ENCODE data around the gene ARHGAP22.

Gene ARHGAP22

GRCh38 chr10:48592346-48592745 is 12.5 kb downstream of the ARHGAP22 start:
- in situ Hi-C loops (cut with MboI; ENCODE audit: low sequenced_read_pairs) = no loop called here

GRCh38 chr10:48590945-48591344 is 13.9 kb downstream of the ARHGAP22 start:
- in situ Hi-C loops (cut with MboI; ENCODE audit: low sequenced_read_pairs) = no loop called here

- in situ Hi-C loops (cut with MboI; ENCODE audit: low sequenced_read_pairs) = no loop called here
These were observed 15.6 kb downstream of the ARHGAP22 start for GRCh38 chr10:48589266-48589665.

- in situ Hi-C loops (cut with MboI; ENCODE audit: low sequenced_read_pairs) = no loop called here
These were observed 17.1 kb downstream of the ARHGAP22 start for GRCh38 chr10:48587819-48588218.

- in situ Hi-C loops (cut with MboI; ENCODE audit: low sequenced_read_pairs) = no loop called here
These were observed 17.8 kb downstream of the ARHGAP22 start for GRCh38 chr10:48587101-48587500.

- in situ Hi-C loops (cut with MboI; ENCODE audit: low sequenced_read_pairs) = no loop called here
These were observed 21.9 kb downstream of the ARHGAP22 start for GRCh38 chr10:48582970-48583369.

- in situ Hi-C loops (cut with MboI; ENCODE audit: low sequenced_read_pairs) = no loop called here
These were observed 24.6 kb downstream of the ARHGAP22 start for GRCh38 chr10:48580236-48580635.

GRCh38 chr10:48579251-48579960 is 25.5 kb downstream of the ARHGAP22 start:
- in situ Hi-C loops (cut with MboI; ENCODE audit: low sequenced_read_pairs) = no loop called here

- in situ Hi-C loops (cut with MboI; ENCODE audit: low sequenced_read_pairs) = no loop called here
These were observed 27.7 kb downstream of the ARHGAP22 start for GRCh38 chr10:48577158-48577557.

- in situ Hi-C loops (cut with MboI; ENCODE audit: low sequenced_read_pairs) = no loop called here
These were observed 28.4 kb downstream of the ARHGAP22 start for GRCh38 chr10:48576501-48576900.

GRCh38 chr10:48575901-48576300 is 29.0 kb downstream of the ARHGAP22 start:
- in situ Hi-C loops (cut with MboI; ENCODE audit: low sequenced_read_pairs) = no loop called here

GRCh38 chr10:48574817-48575380 is 30.0 kb downstream of the ARHGAP22 start:
- in situ Hi-C loops (cut with MboI; ENCODE audit: low sequenced_read_pairs) = no loop called here

- in situ Hi-C loops (cut with MboI; ENCODE audit: low sequenced_read_pairs) = no loop called here
These were observed 30.5 kb downstream of the ARHGAP22 start for GRCh38 chr10:48574322-48574796.

- in situ Hi-C loops (cut with MboI; ENCODE audit: low sequenced_read_pairs) = no loop called here
These were observed 31.8 kb downstream of the ARHGAP22 start for GRCh38 chr10:48573045-48573444.

- in situ Hi-C loops (cut with MboI; ENCODE audit: low sequenced_read_pairs) = no loop called here
These were observed 32.5 kb downstream of the ARHGAP22 start for GRCh38 chr10:48572414-48572813.

- in situ Hi-C loops (cut with MboI; ENCODE audit: low sequenced_read_pairs) = no loop called here
These were observed 36.3 kb downstream of the ARHGAP22 start for GRCh38 chr10:48568546-48568945.

GRCh38 chr10:48568131-48568530 is 36.7 kb downstream of the ARHGAP22 start:
- in situ Hi-C loops (cut with MboI; ENCODE audit: low sequenced_read_pairs) = no loop called here

GRCh38 chr10:48567346-48567745 is 37.5 kb downstream of the ARHGAP22 start:
- in situ Hi-C loops (cut with MboI; ENCODE audit: low sequenced_read_pairs) = no loop called here

- in situ Hi-C loops (cut with MboI; ENCODE audit: low sequenced_read_pairs) = no loop called here
These were observed 40.3 kb downstream of the ARHGAP22 start for GRCh38 chr10:48564466-48565160.

- in situ Hi-C loops (cut with MboI; ENCODE audit: low sequenced_read_pairs) = loop anchor here (10.0 kb wide), 1 partner anchor 957 kb away; no protein-coding TSS in a partner anchor
These were observed 47.3 kb downstream of the ARHGAP22 start for GRCh38 chr10:48557511-48558123.

- in situ Hi-C loops (cut with MboI; ENCODE audit: low sequenced_read_pairs) = loop anchor here (10.0 kb wide), 1 partner anchor 958 kb away; no protein-coding TSS in a partner anchor
These were observed 48.2 kb downstream of the ARHGAP22 start for GRCh38 chr10:48556713-48557112.

Measured in HL-60/S4 (cell line).